Cardiac fibroblast (primary cell): ENCODE results near the gene RMND5A.

Experiments used
- DNase-seq, 2 donors: peaks; one replicate each; pipeline versions ENCODE4 v3.0.0 to v3.0.0-alpha.2; 2010; ENCODE audit warnings: low read depth in 2 of 2
- H3K4me3 ChIP-seq, 2 donors: replicated peaks in 1 of 2; 1 replicate in 1 of 2; 2 replicates in 1 of 2; pipeline ENCODE4 v1.5.1; 2011; ENCODE audit warnings: low read depth in 2 of 2, low read length in 2 of 2, mild to moderate bottlenecking in 2 of 2, moderate library complexity in 1 of 2
- TF ChIP-seq, protein P1 (sequence below): IDR thresholded peaks from one replicate; pipeline ENCODE4 v1.5.1; 2011; ENCODE audit warnings: low read depth, mild to moderate bottlenecking, low read length, inconsistent platforms

RMND5A gene

DNA sequence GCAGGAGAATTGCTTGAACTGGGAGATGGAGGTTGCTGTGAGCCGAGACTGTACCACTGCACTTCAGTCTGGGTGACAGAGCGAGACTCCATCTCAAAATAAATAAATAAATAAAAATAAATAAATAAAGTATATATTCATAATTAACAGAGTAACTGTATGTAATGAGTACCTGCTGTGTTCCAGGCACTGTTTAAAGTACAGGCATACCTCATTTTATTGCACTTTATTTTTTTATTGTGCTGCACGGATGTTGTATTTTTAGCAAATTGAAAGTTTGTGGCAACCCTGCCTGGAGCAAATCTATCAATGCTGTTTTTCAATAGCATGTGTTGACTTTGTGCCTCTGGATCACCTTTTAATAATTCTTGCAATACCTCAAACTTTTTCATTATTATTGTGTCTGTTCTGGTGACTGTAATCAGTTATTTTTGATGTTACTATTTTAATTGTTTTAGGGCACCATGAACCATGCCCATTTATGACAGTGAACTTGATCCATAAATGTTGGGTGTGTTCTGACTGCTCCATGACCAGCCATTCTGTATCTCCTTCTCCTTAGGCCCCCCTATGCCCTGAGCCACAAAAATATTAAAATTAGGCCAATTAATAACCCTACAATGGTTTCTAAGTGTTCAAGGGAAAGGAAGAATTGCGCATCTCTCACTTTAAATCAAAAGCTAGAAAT lies 98.2 kb downstream of the RMND5A start:
- TF ChIP-seq, protein P1, sequence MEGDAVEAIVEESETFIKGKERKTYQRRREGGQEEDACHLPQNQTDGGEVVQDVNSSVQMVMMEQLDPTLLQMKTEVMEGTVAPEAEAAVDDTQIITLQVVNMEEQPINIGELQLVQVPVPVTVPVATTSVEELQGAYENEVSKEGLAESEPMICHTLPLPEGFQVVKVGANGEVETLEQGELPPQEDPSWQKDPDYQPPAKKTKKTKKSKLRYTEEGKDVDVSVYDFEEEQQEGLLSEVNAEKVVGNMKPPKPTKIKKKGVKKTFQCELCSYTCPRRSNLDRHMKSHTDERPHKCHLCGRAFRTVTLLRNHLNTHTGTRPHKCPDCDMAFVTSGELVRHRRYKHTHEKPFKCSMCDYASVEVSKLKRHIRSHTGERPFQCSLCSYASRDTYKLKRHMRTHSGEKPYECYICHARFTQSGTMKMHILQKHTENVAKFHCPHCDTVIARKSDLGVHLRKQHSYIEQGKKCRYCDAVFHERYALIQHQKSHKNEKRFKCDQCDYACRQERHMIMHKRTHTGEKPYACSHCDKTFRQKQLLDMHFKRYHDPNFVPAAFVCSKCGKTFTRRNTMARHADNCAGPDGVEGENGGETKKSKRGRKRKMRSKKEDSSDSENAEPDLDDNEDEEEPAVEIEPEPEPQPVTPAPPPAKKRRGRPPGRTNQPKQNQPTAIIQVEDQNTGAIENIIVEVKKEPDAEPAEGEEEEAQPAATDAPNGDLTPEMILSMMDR: no peak
- no peak for DNase-seq
- no peak overlapping the region for H3K4me3 ChIP-seq

DNA sequence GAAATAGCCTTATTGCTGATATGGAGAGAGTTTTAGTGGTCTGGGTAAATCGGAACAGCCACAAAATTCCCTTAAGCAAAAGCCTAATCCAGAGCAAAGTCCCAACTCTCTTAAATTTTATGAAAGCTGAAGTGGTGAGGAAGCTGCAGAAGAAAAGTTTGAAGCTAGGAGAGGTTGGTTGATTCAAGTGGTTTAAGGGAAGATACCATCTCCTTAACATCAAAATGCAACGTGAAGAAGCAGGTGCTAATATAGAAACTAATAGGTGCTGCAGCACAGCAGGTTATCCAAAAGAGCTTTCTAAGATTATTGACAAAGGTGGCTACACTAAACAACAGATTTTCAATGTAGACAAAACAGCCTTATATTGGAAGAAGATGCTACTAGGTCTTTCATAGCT lies 98.9 kb downstream of the RMND5A start:
- no peak overlapping the region for H3K4me3 ChIP-seq
- TF ChIP-seq, protein P1: no peak
- no peak for DNase-seq

GRCh38 chr2:86821306-86821705 lies 101.2 kb downstream of the RMND5A start:
- TF ChIP-seq, protein P1: no peak
- H3K4me3 ChIP-seq: no peak overlapping the region
- DNase-seq: no peak

DNA sequence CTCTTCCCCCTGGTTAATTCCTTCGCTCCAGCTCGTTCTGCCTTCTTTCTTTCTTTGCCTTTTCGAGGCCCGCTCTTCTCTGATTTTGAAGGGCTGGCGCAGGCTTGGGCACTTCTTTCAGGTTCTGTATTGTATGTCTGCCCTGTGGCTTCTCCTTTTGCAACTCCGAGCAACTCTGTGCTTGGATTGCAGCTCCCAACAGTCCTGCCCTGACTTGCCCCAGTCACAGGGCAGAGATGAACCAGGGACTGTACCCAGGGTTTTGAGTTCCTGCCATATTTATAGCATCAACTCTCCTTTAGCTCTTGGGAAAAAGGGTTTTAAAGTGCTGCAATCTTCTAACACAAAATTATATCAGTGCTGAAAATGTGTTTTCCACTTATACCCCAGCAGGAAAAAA lies 101.8 kb downstream of the RMND5A start:
- TF ChIP-seq, protein P1: no peak
- DNase-seq: no peak
- no peak overlapping the region for H3K4me3 ChIP-seq

GRCh38 chr2:86822668-86823345 lies 102.7 kb downstream of the RMND5A start:
- DNase-seq: no peak
- H3K4me3 ChIP-seq: no peak overlapping the region
- TF ChIP-seq, protein P1: no peak

DNA sequence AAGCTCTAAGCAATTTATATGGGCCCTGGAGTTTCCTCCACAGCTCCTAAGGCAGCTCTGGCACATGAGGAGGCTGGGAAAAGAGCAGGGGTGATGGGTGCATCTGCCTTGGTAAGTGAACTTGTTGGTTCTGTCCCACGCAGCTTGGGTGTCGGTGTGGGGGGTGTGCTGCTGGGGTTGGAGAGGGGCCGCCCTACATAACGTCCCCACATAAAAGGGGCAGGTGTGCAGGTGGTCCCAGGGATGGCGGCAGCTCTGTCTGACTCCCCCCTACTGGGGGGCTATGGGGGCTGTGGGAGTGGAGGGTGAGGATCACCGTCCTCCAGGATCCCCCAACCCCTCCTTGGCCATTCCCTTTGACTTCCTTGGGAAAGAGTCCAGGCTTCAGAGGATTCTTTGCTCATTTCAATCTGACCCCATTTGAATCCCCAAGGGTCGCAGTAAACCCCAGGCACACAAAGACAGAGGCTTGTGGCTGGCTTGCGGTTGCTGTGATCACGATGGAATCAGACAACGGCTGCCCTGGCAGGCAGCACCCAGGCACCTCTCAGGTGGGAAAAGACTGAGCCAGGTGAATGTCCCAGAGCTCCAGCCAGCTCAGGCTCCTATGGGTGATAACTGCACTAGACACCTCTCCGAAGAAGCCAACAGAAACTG lies 105.1 kb downstream of the RMND5A start:
- H3K4me3 ChIP-seq: no peak overlapping the region
- TF ChIP-seq, protein P1: no peak
- no peak for DNase-seq
